K562 (cell line): ENCODE data around the gene SPAG9. TPM values are rescaled to one million over a fixed set of nuclear protein-coding genes. Genes with fewer than 3 reads are reported as not detected.

ENCODE experiments used
- ARID2 ChIP-seq: fragments of 450-650 bp; IDR thresholded peaks from 2 replicates; pipeline ENCODE4 v1.6.1; 2017; ENCODE audit warnings: antibody characterized with exemption, mild to moderate bottlenecking
- BHLHE40 ChIP-seq: IDR thresholded peaks from 2 replicates; pipeline ENCODE4 v1.6.1; 2011; ENCODE audit warnings: low read length, improper control_type of control experiment
- C11orf30 ChIP-seq: fragments of 450-650 bp; IDR thresholded peaks from 2 replicates; pipeline ENCODE4 v1.6.1; 2016; ENCODE audit warnings: low read depth, mild to moderate bottlenecking
- DPF2 ChIP-seq: fragments of 450-650 bp; IDR thresholded peaks from 2 replicates; pipeline ENCODE4 v1.6.1; 2016
- ELF4 ChIP-seq: fragments of 450-650 bp; formaldehyde crosslinking; IDR thresholded peaks from 2 replicates; pipeline ENCODE4 v1.4.0; 2022; ENCODE audit warnings: missing genetic modification characterization
- MIER1 ChIP-seq: fragments of 450-650 bp; IDR thresholded peaks from 2 replicates; pipeline ENCODE4 v1.6.1; 2016; ENCODE audit warnings: antibody characterized with exemption, mild to moderate bottlenecking, low read depth
- NFE2 ChIP-seq: IDR thresholded peaks from 2 replicates; pipeline ENCODE4 v1.6.1; 2014; ENCODE audit warnings: antibody characterized with exemption, low read depth
- PML ChIP-seq: IDR thresholded peaks from 2 replicates; pipeline ENCODE4 v1.6.1; 2012; ENCODE audit warnings: low read length, inconsistent platforms
- RREB1 ChIP-seq: fragments of 250-450 bp; sonication (Bioruptor Pico); IDR thresholded peaks from 2 replicates; pipeline ENCODE4 v1.4.0; 2020
- SP1 ChIP-seq: sonication (generic); formaldehyde crosslinking; IDR thresholded peaks from 2 replicates; pipeline ENCODE4 v1.8.1; 2022; ENCODE audit warnings: mild to moderate bottlenecking, missing genetic modification reagents
- TOE1 ChIP-seq, 2 experiments: fragments of 450-650 bp in 1 of 2; sonication (generic) in 1 of 2; formaldehyde crosslinking in 1 of 2; IDR thresholded peaks; 2 replicates each; pipeline versions ENCODE4 v1.7.1 to v1.8.0; 2016 to 2022; ENCODE audit warnings: borderline replicate concordance in 2 of 2, mild to moderate bottlenecking in 2 of 2, antibody characterized with exemption in 1 of 2, inconsistent platforms in 1 of 2, low read depth in 1 of 2, missing genetic modification reagents in 1 of 2, moderate library complexity in 1 of 2
- ZEB2 ChIP-seq: fragments of 450-650 bp; IDR thresholded peaks from 2 replicates; pipeline ENCODE4 v1.6.1; 2016
- ZKSCAN1 ChIP-seq: fragments of 150-350 bp; IDR thresholded peaks from 2 replicates; pipeline ENCODE4 v1.6.1; 2016; ENCODE audit warnings: low read depth, low read length
- polyA plus RNA-seq, 8 experiments: library from polyadenylated mRNA; depleted of rRNA in 4 of 8; stranded (reverse) in 5 of 8; unstranded in 3 of 8; fragments of >200 nt; fragmentation: Nextera tagmentation in 2 of 8; fragmentation: Illumina TruSeq in 1 of 8; extraction: Ambion mirVana in 2 of 8; extraction: Trizol in 1 of 8; gene quantifications; 2 replicates each; pipeline versions ENCODE4 v1.2.1 to v1.2.3, GENCODE V29; 2011 to 2014; ENCODE audit warnings: inconsistent platforms in 1 of 8, missing spikeins in 1 of 8
- total RNA-seq, 7 experiments: library from RNA; depleted of rRNA in 6 of 7; stranded (reverse); fragments of >200 nt in 6 of 7; fragmentation: Illumina TruSeq in 2 of 7; extraction: Trizol in 2 of 7; gene quantifications; 2 replicates each; pipeline versions ENCODE4 v1.2.1 to v1.2.3, GENCODE V29; 2011 to 2021; ENCODE audit warnings: low replicate concordance in 1 of 7
- TF ChIP-seq, protein P1 (sequence below): fragments of 450-650 bp; formaldehyde crosslinking; IDR thresholded peaks from 2 replicates; pipeline ENCODE4 v1.4.0; 2020; ENCODE audit warnings: mild to moderate bottlenecking, moderate library complexity
- TF ChIP-seq, protein P2 (sequence below): fragments of 200-800 bp; sonication (Bioruptor generic); IDR thresholded peaks from 2 replicates; pipeline ENCODE4 v1.6.1; 2017; ENCODE audit warnings: missing genetic modification characterization, missing compliant biosample characterization

SPAG9 gene
- total and polyA plus RNA-seq, 9 of the 15 experiments (the other 6 are each of a cell fraction or from before 2014, with no cell fraction given), result 12.2 to 99.2 (median 58.2) TPM

DNA sequence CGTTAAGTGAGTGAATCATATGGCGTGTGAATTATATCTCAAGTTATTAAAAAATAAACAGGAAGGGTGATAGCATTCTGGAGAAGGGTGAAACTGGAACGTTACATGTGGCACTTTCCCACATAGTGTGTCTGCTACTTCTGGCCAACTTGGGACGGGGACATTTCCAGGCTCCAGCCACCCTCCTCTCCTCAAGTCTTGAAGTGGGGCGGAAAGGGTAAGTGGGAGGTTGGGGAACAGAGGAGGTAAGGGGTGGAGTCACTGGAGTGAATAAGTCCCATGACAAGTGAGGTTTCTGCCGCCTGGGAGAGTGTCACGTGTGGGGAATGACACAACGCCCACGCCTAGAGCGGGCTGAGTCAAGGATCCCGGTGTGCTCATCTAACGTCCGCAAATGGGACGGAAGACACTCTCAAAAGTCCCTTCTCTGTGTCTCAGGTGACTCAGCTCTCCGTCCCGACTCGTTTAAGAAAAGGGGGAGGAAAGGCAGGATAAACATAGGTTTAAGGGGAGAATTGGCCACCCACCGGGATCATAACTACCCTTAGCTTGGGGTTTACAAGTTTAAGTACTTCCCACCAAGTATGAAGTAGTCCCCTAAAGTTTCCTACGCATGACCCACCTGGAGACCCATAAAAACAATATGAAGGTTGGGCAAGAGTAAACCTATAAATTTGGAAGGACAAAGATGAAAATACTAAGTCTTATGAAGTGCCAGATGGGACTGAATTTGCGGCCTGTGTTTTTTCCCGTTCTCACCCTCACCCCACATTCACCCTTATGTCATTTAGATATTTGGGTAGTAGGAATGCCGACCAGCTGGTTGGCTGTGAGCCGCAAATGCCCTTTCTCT is 1.2 kb upstream of the SPAG9 start (continued):
- TF ChIP-seq ARID2 (no peak), SP1 (CRISPR knock-in tag) (peak; percentile 89), ZKSCAN1 (peak; percentile 97), C11orf30 (peak; percentile 89), ELF4 (0 out of 2 replicates have a peak, but pooled peaks have one; percentile 20), MIER1 (no peak), RREB1 (CRISPR knock-in tag) (no peak), NFE2 (peak; percentile 87), ZEB2 (peak; percentile 89), DPF2 (peak; percentile 78), TOE1 (IDR thresholded peaks at IDR 0.05; ENCODE audit: borderline replicate concordance) (peak; percentile 97), TOE1 (CRISPR knock-in tag; IDR thresholded peaks at IDR 0.05; ENCODE audit: borderline replicate concordance, low read depth) (no peak), BHLHE40 (peak; percentile 99), PML (peak; percentile 83)
- TF ChIP-seq, protein P1, sequence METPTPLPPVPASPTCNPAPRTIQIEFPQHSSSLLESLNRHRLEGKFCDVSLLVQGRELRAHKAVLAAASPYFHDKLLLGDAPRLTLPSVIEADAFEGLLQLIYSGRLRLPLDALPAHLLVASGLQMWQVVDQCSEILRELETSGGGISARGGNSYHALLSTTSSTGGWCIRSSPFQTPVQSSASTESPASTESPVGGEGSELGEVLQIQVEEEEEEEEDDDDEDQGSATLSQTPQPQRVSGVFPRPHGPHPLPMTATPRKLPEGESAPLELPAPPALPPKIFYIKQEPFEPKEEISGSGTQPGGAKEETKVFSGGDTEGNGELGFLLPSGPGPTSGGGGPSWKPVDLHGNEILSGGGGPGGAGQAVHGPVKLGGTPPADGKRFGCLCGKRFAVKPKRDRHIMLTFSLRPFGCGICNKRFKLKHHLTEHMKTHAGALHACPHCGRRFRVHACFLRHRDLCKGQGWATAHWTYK, result 0 out of 2 replicates have a peak, but pooled peaks have one; percentile 42
- TF ChIP-seq, protein P2, sequence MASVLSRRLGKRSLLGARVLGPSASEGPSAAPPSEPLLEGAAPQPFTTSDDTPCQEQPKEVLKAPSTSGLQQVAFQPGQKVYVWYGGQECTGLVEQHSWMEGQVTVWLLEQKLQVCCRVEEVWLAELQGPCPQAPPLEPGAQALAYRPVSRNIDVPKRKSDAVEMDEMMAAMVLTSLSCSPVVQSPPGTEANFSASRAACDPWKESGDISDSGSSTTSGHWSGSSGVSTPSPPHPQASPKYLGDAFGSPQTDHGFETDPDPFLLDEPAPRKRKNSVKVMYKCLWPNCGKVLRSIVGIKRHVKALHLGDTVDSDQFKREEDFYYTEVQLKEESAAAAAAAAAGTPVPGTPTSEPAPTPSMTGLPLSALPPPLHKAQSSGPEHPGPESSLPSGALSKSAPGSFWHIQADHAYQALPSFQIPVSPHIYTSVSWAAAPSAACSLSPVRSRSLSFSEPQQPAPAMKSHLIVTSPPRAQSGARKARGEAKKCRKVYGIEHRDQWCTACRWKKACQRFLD, result peak; percentile 81
